Keratinocyte (primary cell): ENCODE results near the gene ACTR5. TPM values are rescaled to one million over a fixed set of nuclear protein-coding genes. Genes with fewer than 3 reads are reported as not detected.

Experiments
- DNase-seq: peaks from one replicate; pipeline ENCODE4 v3.0.0-alpha.2; 2011; ENCODE audit warnings: low read depth, missing footprints, low spot score
- FAIRE-seq: peaks from 2 replicates; lab custom pipeline; 2011; peaks lifted over from hg19 to GRCh38; lab: Jason Lieb, UNC
- H2AFZ ChIP-seq: 2 replicates; pipeline ENCODE4 v1.6.0; 2012; ENCODE audit warnings: low read length, control low read depth, inconsistent platforms; ENCODE audit not compliant: control insufficient read depth
- H3K27ac ChIP-seq: 2 replicates; pipeline ENCODE4 v1.5.1; 2011; ENCODE audit warnings: low read length; ENCODE audit not compliant: control insufficient read depth, insufficient read depth
- H3K27me3 ChIP-seq: 3 replicates; pipeline ENCODE4 v1.6.0; 2011; ENCODE audit warnings: low read length; ENCODE audit not compliant: control insufficient read depth, insufficient read depth; ENCODE audit errors: extremely low read depth
- H3K36me3 ChIP-seq, 2 experiments: 2 replicates in 1 of 2; 3 replicates in 1 of 2; pipeline ENCODE4 v1.5.1; 2011; ENCODE audit warnings: low read length in 2 of 2, mild to moderate bottlenecking in 1 of 2; ENCODE audit not compliant: control insufficient read depth in 2 of 2, insufficient read depth in 2 of 2; ENCODE audit errors: extremely low read depth in 1 of 2
- H3K4me1 ChIP-seq: 3 replicates; pipeline ENCODE4 v1.5.1; 2011; ENCODE audit warnings: low read length; ENCODE audit not compliant: control insufficient read depth, insufficient read depth; ENCODE audit errors: extremely low read depth
- H3K4me2 ChIP-seq: 3 replicates; pipeline ENCODE4 v1.6.0; 2011; ENCODE audit warnings: low read depth, low read length; ENCODE audit not compliant: control insufficient read depth, insufficient read depth; ENCODE audit errors: extremely low read depth
- H3K4me3 ChIP-seq, 3 experiments: fragments of 200-600 bp in 1 of 3; sonication (generic) in 1 of 3; 2 replicates in 2 of 3; 3 replicates in 1 of 3; pipeline ENCODE4 v1.5.1; 2011 to 2016; ENCODE audit warnings: low read length in 3 of 3, mild to moderate bottlenecking in 3 of 3, control low read depth in 2 of 3, inconsistent platforms in 1 of 3, low read depth in 1 of 3, mixed read lengths in 1 of 3, mixed run types in 1 of 3, moderate library complexity in 1 of 3; ENCODE audit not compliant: control insufficient read depth in 2 of 3, insufficient read depth in 2 of 3; ENCODE audit errors: extremely low read depth in 1 of 3
- H3K79me2 ChIP-seq: 2 replicates; pipeline ENCODE4 v1.6.0; 2012; ENCODE audit warnings: low read length; ENCODE audit not compliant: control insufficient read depth, insufficient read depth
- H3K9ac ChIP-seq: 3 replicates; pipeline ENCODE4 v1.6.0; 2011; ENCODE audit warnings: low read length; ENCODE audit not compliant: control insufficient read depth, insufficient read depth; ENCODE audit errors: extremely low read depth
- H3K9me1 ChIP-seq: 3 replicates; pipeline ENCODE4 v1.6.0; 2011; ENCODE audit warnings: low read length; ENCODE audit not compliant: control insufficient read depth, insufficient read depth; ENCODE audit errors: extremely low read depth
- H3K9me3 ChIP-seq: 2 replicates; pipeline ENCODE4 v1.5.1; 2012; ENCODE audit warnings: low read depth, low read length; ENCODE audit not compliant: control insufficient read depth
- H4K20me1 ChIP-seq: 3 replicates; pipeline ENCODE4 v1.6.0; 2011; ENCODE audit warnings: low read length; ENCODE audit not compliant: control insufficient read depth, insufficient read depth; ENCODE audit errors: extremely low read depth
- CTCF ChIP-seq, 3 experiments: IDR thresholded peaks in 1 of 3; conservative IDR thresholded peaks in 1 of 3; optimal IDR thresholded peaks in 1 of 3; 2 replicates in 2 of 3; 3 replicates in 1 of 3; pipeline versions ENCODE3 to v1.5.1; 2011; ENCODE audit warnings: low read length in 3 of 3, mild to moderate bottlenecking in 3 of 3, moderate library complexity in 2 of 3, control low read depth in 1 of 3, inconsistent platforms in 1 of 3; ENCODE audit not compliant: insufficient read depth in 2 of 3; ENCODE audit errors: extremely low read depth in 1 of 3
- EZH2 ChIP-seq: IDR thresholded peaks from one replicate; pipeline ENCODE4 v1.6.1; 2012; ENCODE audit warnings: inconsistent platforms, mild to moderate bottlenecking, low read length, moderate library complexity
- dilution Hi-C: fragments of 300-500 bp; cut with MboI; formaldehyde crosslinking; loops from one replicate; pipeline ENCODE4 v1.7.0; 2020; ENCODE audit warnings: low sequenced_read_pairs; ENCODE audit not compliant: extremely low pct_ligation_motif_present
- polyA plus RNA-seq, 5 experiments: library from polyadenylated mRNA; depleted of rRNA in 3 of 5; stranded (reverse) in 3 of 5; stranded (forward) in 1 of 5; unstranded in 1 of 5; fragments of >200 nt; gene quantifications; 1 replicate in 1 of 5; 2 replicates in 3 of 5; 3 replicates in 1 of 5; pipeline versions ENCODE4 v1.2.1 to v1.2.3, GENCODE V29; 2011 to 2012; ENCODE audit warnings: missing spikeins in 2 of 5, low read depth in 1 of 5, low replicate concordance in 1 of 5

Gene ACTR5
- polyA plus RNA-seq, 1 donor (not counting 4 experiments of a cell fraction or from before 2014, with no cell fraction given) = 9.7 TPM

DNA sequence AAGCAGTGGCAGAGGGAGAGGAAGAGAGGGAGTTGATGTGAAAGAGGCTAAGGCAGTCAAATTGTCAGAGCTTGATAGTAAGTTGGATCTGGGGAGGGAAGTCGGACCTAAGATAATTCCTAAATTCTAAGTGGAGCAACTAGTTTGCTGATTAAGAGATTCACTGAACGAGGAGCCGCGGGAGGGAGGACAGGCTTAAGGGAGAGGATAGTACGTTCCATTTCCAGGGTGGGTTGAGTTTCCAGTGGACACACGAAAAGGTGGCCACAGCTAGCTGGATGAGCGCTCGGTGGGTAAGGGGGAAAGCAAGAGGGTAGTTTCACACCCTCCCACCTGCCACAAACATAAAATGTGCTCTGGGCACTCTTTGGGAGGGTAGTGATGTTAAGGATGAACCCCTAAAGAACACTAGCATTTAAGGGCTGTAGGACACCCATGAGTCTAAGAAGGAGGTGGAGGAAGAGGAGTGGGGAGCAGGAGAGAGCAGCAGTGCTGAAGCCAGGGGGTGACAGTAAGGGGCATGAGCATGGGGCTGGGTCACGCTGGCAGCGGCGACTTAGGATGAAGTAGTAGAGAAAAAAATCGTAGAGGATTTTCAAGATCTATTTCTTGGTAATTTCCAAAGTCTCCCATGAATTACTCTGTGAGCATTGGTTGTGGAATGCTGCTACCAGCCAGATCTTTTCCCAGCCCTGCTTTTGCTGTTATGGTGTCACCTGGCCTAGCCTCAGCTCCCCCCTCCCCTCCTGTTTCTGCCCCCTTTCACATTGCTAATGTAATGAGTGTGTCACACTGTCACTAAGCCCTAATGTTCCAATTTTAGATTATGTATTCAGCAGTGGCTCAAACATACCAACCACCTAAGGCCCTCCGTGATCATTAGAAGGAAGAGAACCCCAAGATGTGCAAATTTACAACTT, 21.4 kb downstream of the ACTR5 start:
- no peaks in the 10 kb centered on the region for H3K9me3 ChIP-seq
- H3K9ac ChIP-seq = no peak overlapping the region
- DNase-seq (no peak), FAIRE-seq (no peak)
- dilution Hi-C loops = no loop called here
- H3K4me2 ChIP-seq = no peak overlapping the region
- H3K27me3 ChIP-seq = no peaks in the 10 kb centered on the region
- H3K27ac ChIP-seq = no peak overlapping the region
- H4K20me1 ChIP-seq = no peaks in the 10 kb centered on the region
- no peaks in the 10 kb centered on the region for H3K79me2 ChIP-seq
- no peak overlapping the region for H2AFZ ChIP-seq
- TF ChIP-seq CTCF (optimal IDR thresholded peaks at IDR 0.05 in 1 of 3, IDR thresholded peaks at IDR 0.05 in 1 of 3, conservative IDR thresholded peaks at IDR 0.05 in 1 of 3; ENCODE audit: extremely low read depth in 1 of 3, insufficient read depth in 2 of 3, low read length in 3 of 3) (no peak), EZH2 (no peak)
- H3K9me1 ChIP-seq = peaks cover 2% of the 10 kb centered on the region
- peaks cover 25 to 28% of the 10 kb centered on the region in 2 experiments for H3K36me3 ChIP-seq
- peaks cover 9% of the 10 kb centered on the region for H3K4me1 ChIP-seq
- no peak overlapping the region for H3K4me3 ChIP-seq

- no peak for TF ChIP-seq CTCF (optimal IDR thresholded peaks at IDR 0.05 in 1 of 3, IDR thresholded peaks at IDR 0.05 in 1 of 3, conservative IDR thresholded peaks at IDR 0.05 in 1 of 3; ENCODE audit: extremely low read depth in 1 of 3, insufficient read depth in 2 of 3, low read length in 3 of 3)
- TF ChIP-seq EZH2 = no peak
- no peak overlapping the region for H2AFZ ChIP-seq
- no peak overlapping the region for H3K4me2 ChIP-seq
- no peak overlapping the region for H3K4me3 ChIP-seq
- H3K9me3 ChIP-seq = no peaks in the 10 kb centered on the region
- peaks cover 22 to 28% of the 10 kb centered on the region in 2 experiments for H3K36me3 ChIP-seq
- DNase-seq (no peak), FAIRE-seq (no peak)
- dilution Hi-C loops = no loop called here
- H4K20me1 ChIP-seq = no peaks in the 10 kb centered on the region
- no peak overlapping the region for H3K27ac ChIP-seq
- no peaks in the 10 kb centered on the region for H3K9me1 ChIP-seq
- H3K27me3 ChIP-seq = no peaks in the 10 kb centered on the region
- H3K4me1 ChIP-seq = no peaks in the 10 kb centered on the region
- H3K9ac ChIP-seq = no peak overlapping the region
- H3K79me2 ChIP-seq = no peaks in the 10 kb centered on the region
Measured at GRCh38 chr20:38770546-38770945, 22.3 kb downstream of the ACTR5 start.
